Measurements from ENCODE around the gene TGFBR2. TPM values are rescaled to one million over a fixed set of nuclear protein-coding genes. Genes with fewer than 3 reads are reported as not detected.

The TGFBR2 gene
- total RNA-seq, 4 donors from 2014 or later: 338 to 406 (median 350) TPM

DNA sequence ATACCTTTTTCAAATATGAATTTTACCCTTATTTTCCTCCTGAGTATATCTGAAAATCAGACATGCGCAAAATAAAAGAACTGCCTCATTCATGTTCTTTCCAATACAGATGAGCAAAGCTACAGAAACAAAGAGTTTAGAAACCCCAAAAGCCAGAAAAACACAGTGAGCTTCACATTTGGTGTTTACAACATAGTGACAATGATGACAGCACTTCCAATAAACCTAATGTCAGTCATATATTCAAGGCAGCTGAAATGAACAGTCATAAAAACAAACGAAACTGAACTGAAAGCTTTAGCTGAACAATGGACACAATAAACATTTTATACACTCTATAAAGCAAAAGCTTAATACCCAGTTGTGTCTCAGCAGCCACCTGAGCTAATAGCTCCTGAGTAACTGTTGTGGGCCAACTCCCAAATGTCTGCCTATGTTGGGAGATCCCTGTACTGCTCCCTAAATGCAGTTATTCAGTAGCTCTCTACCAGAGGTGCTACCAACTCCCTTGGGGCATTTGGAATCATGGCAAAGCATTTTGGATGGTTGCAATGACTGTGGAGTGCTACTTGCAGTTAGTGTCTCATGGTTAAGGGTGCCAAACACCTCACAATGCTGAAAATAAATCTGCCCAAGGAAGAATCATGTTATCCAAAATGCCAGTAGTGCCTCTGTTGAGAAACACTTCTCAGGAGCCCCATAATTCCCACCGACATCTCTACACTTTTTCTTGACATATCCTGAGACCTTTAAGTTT lies 131.5 kb downstream of the TGFBR2 start:
- H3K27ac ChIP-seq: no peak overlapping the region
- no peaks in the 10 kb centered on the region for H3K4me1 ChIP-seq
- no peaks in the 10 kb centered on the region for H3K9me3 ChIP-seq
- H3K4me3 ChIP-seq: no peak overlapping the region
- TF ChIP-seq EP300 (IDR thresholded peaks at IDR 0.05): no peak
- TF ChIP-seq, protein P1, sequence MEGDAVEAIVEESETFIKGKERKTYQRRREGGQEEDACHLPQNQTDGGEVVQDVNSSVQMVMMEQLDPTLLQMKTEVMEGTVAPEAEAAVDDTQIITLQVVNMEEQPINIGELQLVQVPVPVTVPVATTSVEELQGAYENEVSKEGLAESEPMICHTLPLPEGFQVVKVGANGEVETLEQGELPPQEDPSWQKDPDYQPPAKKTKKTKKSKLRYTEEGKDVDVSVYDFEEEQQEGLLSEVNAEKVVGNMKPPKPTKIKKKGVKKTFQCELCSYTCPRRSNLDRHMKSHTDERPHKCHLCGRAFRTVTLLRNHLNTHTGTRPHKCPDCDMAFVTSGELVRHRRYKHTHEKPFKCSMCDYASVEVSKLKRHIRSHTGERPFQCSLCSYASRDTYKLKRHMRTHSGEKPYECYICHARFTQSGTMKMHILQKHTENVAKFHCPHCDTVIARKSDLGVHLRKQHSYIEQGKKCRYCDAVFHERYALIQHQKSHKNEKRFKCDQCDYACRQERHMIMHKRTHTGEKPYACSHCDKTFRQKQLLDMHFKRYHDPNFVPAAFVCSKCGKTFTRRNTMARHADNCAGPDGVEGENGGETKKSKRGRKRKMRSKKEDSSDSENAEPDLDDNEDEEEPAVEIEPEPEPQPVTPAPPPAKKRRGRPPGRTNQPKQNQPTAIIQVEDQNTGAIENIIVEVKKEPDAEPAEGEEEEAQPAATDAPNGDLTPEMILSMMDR (IDR thresholded peaks at IDR 0.05): no peak
- no peak for TF ChIP-seq POLR2A (IDR thresholded peaks at IDR 0.05)
- 79 to 84% methylated on average over 3 of the region's 3 CpGs for WGBS, 2 donors
- no peaks in the 10 kb centered on the region for H3K36me3 ChIP-seq
- DNase-seq (ENCODE audit: low spot score in 2 of 2): no peak
- H3K27me3 ChIP-seq: no peaks in the 10 kb centered on the region

DNA sequence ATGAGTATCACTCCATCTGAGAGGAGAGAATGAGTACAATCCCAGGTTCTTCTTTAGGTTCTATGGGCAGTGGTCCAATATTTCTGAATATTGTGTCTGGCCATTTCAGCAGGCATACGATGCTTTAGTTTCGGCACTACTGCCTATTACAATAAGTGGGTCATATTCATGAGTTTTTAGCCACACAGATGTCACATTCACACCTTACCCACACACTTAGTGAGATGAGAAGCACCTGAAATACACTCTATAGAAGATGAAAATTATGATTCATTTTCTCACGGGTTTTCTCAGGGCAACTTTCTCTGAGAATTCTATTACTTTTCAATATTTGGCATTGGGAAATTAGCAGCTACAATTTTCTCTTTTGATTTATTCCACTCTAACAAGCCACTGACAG lies 132.2 kb downstream of the TGFBR2 start:
- H3K9me3 ChIP-seq: no peaks in the 10 kb centered on the region
- TF ChIP-seq EP300 (IDR thresholded peaks at IDR 0.05): no peak
- no peaks in the 10 kb centered on the region for H3K27me3 ChIP-seq
- 97 to 99% methylated on average over 3 of the region's 3 CpGs for WGBS, 2 donors
- no peak overlapping the region for H3K4me3 ChIP-seq
- no peak for DNase-seq (ENCODE audit: low spot score in 2 of 2)
- no peak overlapping the region for H3K27ac ChIP-seq
- no peaks in the 10 kb centered on the region for H3K4me1 ChIP-seq
- no peaks in the 10 kb centered on the region for H3K36me3 ChIP-seq

DNA sequence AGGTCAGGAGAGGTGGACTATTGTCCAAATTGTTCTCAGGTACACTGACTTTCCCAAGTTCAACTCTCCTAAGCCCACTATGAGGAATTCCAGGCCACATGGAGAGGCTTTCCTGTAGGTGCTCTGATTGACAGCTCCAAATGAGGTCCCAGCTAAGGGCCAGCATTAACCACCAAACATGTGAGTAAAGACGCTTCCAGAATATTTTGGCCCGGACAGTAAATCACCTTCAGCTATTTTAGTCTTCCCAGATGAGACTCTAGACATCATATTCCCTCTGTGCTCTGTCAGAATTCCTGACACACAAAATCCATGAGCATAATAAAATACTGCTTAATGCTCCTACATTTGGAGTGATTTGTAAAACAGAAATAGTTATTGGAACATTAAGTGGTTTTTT lies 135.5 kb downstream of the TGFBR2 start:
- H3K9me3 ChIP-seq: no peaks in the 10 kb centered on the region
- no peaks in the 10 kb centered on the region for H3K36me3 ChIP-seq
- WGBS, 2 donors: 85 to 93% methylated on average over 2 of the region's 2 CpGs
- no peaks in the 10 kb centered on the region for H3K4me1 ChIP-seq
- no peak overlapping the region for H3K27ac ChIP-seq
- TF ChIP-seq EP300 (IDR thresholded peaks at IDR 0.05) (no peak), POLR2A (IDR thresholded peaks at IDR 0.05) (no peak)
- TF ChIP-seq, protein P1 (IDR thresholded peaks at IDR 0.05): no peak
- no peak for DNase-seq (ENCODE audit: low spot score in 2 of 2)
- no peak overlapping the region for H3K4me3 ChIP-seq
- H3K27me3 ChIP-seq: no peaks in the 10 kb centered on the region

DNA sequence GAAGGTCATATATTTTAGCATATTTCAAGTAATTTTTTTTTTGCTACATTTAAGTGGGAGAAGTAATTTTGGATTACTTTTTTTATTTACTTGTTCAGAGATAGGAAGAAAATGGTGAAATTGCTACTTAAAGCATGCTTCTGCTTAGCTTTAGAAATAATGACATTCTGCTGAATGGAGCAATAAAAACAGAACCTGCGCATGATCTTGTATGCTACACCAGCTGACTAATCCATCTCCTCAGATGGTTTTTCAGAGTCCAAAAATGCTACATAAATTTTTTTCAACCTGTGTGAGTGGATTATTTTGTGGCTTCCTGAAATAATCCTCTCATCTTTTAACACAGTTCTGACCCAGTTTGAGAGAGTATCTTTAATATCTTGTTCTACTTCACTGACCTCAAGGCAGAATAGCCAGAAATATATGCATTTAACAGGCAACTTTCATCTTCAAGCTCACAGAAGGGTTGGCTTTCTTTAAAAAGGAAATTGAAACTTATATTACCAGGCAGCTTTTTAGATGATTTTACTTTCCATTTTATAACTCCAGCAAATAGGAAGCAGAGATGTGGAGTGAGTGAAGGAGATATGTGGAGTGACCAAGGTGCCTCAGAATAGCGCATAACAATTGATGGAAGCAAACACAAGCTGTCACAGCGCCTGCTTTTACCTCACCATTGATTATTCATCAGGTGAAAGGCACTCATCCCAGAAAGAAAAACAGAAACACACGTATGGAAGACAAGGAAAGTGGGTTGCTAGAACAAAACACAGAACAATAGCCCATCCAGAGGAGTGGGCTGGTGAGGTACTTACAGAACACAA lies 136.6 kb downstream of the TGFBR2 start:
- no peak for DNase-seq (ENCODE audit: low spot score in 2 of 2)
- TF ChIP-seq POLR2A (IDR thresholded peaks at IDR 0.05): no peak
- TF ChIP-seq, protein P1 (IDR thresholded peaks at IDR 0.05): no peak
- no peak for TF ChIP-seq EP300 (IDR thresholded peaks at IDR 0.05)

More for the DNA sequence above, 136.6 kb downstream of the TGFBR2 start:
- Histone ChIP-seq H3K9me3 (no peaks in the 10 kb centered on the region), H3K36me3 (no peaks in the 10 kb centered on the region), H3K4me3 (no peak overlapping the region), H3K4me1 (no peaks in the 10 kb centered on the region), H3K27me3 (no peaks in the 10 kb centered on the region), H3K27ac (no peak overlapping the region)
- 88 to 90% methylated on average over 4 of the region's 4 CpGs for WGBS, 2 donors
